IMR-90 (cell line): Measurements from ENCODE around the gene KCNK17. TPM values are rescaled to one million over a fixed set of nuclear protein-coding genes. Genes with fewer than 3 reads are reported as not detected.

Experiments used
- ATAC-seq: fragments of 200-7000 bp; cut with Tn5 transposase; 2 replicates; pipeline ENCODE4 v1.9.1; 2020; ENCODE audit warnings: low read depth, mild to moderate bottlenecking, moderate library complexity
- BruUV-seq: library from RNA; stranded (reverse); fragments of 400-500 nt; replicated peaks from 2 replicates; lab custom pipeline; 2021; lab: Mats Ljungman, UMichigan
- CTCF ChIA-PET: fragments of 300-600 bp; formaldehyde crosslinking; extraction: SDS; loops from one replicate; lab custom pipeline; 2021; ENCODE audit warnings: antibody characterized with exemption; lab: Yijun Ruan, JAX
- POLR2A ChIA-PET: fragments of 300-600 bp; sonication (Branson Sonifier 250); formaldehyde crosslinking; loops from one replicate; lab custom pipeline; 2022; ENCODE audit warnings: antibody characterized with exemption; ENCODE audit not compliant: unreplicated experiment; lab: Charles Lee
- DNase-seq: peaks from one replicate; pipeline ENCODE4 v3.0.0; 2013
- H2AFZ ChIP-seq: replicated peaks from 2 replicates; pipeline ENCODE3; 2013; ENCODE audit warnings: low read length, mild to moderate bottlenecking; ENCODE audit not compliant: poor library complexity
- H2AK5ac ChIP-seq: 2 replicates; pipeline ENCODE4 v1.6.1; 2013; ENCODE audit warnings: low read depth, low read length, inconsistent platforms
- H2AK9ac ChIP-seq: replicated peaks from 2 replicates; pipeline ENCODE3; 2013; ENCODE audit warnings: mild to moderate bottlenecking, low read depth, low read length, moderate library complexity; ENCODE audit not compliant: poor library complexity
- H2BK120ac ChIP-seq: 2 replicates; pipeline ENCODE4 v1.6.1; 2013; ENCODE audit warnings: low read depth, low read length, inconsistent platforms
- H2BK15ac ChIP-seq: 3 replicates; pipeline ENCODE4 v1.6.1; 2013; ENCODE audit warnings: low read depth, low read length, inconsistent platforms
- H2BK20ac ChIP-seq: 2 replicates; pipeline ENCODE4 v1.6.1; 2013; ENCODE audit warnings: low read depth, mild to moderate bottlenecking, inconsistent platforms, low read length, moderate library complexity
- H2BK5ac ChIP-seq: 2 replicates; pipeline ENCODE4 v1.6.1; 2013; ENCODE audit warnings: mild to moderate bottlenecking, low read depth, low read length, inconsistent platforms; ENCODE audit not compliant: poor library complexity, severe bottlenecking
- H3K14ac ChIP-seq: replicated peaks from 2 replicates; pipeline ENCODE4 v1.6.1; 2013; ENCODE audit warnings: low read depth, low read length, inconsistent platforms
- H3K18ac ChIP-seq: 2 replicates; pipeline ENCODE4 v1.6.1; 2013; ENCODE audit warnings: low read depth, low read length, control low read depth
- H3K23ac ChIP-seq: 2 replicates; pipeline ENCODE4 v1.6.1; 2013; ENCODE audit warnings: low read depth, low read length, inconsistent platforms
- H3K27ac ChIP-seq: 2 replicates; pipeline ENCODE4 v1.5.1; 2013; ENCODE audit warnings: mild to moderate bottlenecking, control low read depth, low read length; ENCODE audit not compliant: insufficient read depth
- H3K27me3 ChIP-seq: 2 replicates; pipeline ENCODE4 v1.6.1; 2013; ENCODE audit warnings: low read length; ENCODE audit not compliant: control insufficient read depth, insufficient read depth
- H3K36me3 ChIP-seq: 2 replicates; pipeline ENCODE4 v1.6.1; 2013; ENCODE audit warnings: low read length, mixed read lengths; ENCODE audit not compliant: control insufficient read depth, insufficient read depth
- H3K4ac ChIP-seq: 2 replicates; pipeline ENCODE4 v1.6.1; 2013; ENCODE audit warnings: low read depth, low read length, inconsistent platforms
- H3K4me1 ChIP-seq: 2 replicates; pipeline ENCODE4 v1.6.1; 2013; ENCODE audit warnings: low read length, mixed read lengths; ENCODE audit not compliant: control insufficient read depth, insufficient read depth
- H3K4me2 ChIP-seq: 2 replicates; pipeline ENCODE4 v1.6.1; 2013; ENCODE audit warnings: low read depth, mild to moderate bottlenecking, control low read depth, low read length, moderate library complexity
- H3K4me3 ChIP-seq: 2 replicates; pipeline ENCODE4 v1.5.1; 2013; ENCODE audit warnings: low read depth, mild to moderate bottlenecking, control low read depth, low read length, moderate library complexity; ENCODE audit not compliant: insufficient read depth
- H3K56ac ChIP-seq: 2 replicates; pipeline ENCODE4 v1.6.1; 2013; ENCODE audit warnings: low read length, inconsistent platforms; ENCODE audit not compliant: insufficient read depth; ENCODE audit errors: extremely low read depth
- H3K79me1 ChIP-seq, 2 experiments: 2 replicates each; pipeline ENCODE4 v1.6.1; 2013; ENCODE audit warnings: low read length in 2 of 2, inconsistent platforms in 1 of 2, low read depth in 1 of 2
- H3K9ac ChIP-seq: 2 replicates; pipeline ENCODE4 v1.6.1; 2013; ENCODE audit warnings: low read depth, low read length, control low read depth
- H3K9me1 ChIP-seq: 2 replicates; pipeline ENCODE4 v1.6.1; 2013; ENCODE audit warnings: low read length, inconsistent platforms; ENCODE audit not compliant: insufficient read depth
- H3K9me3 ChIP-seq: 2 replicates; pipeline ENCODE4 v1.6.1; 2013; ENCODE audit warnings: low read length; ENCODE audit not compliant: control insufficient read depth, insufficient read depth
- H4K20me1 ChIP-seq: 2 replicates; pipeline ENCODE4 v1.6.1; 2013; ENCODE audit warnings: low read length, inconsistent platforms; ENCODE audit not compliant: insufficient read depth
- H4K5ac ChIP-seq: 2 replicates; pipeline ENCODE4 v1.6.1; 2013; ENCODE audit warnings: mild to moderate bottlenecking, low read depth, low read length, control low read depth
- H4K8ac ChIP-seq, 2 experiments: 2 replicates each; pipeline ENCODE4 v1.6.1; 2013; ENCODE audit warnings: low read depth in 2 of 2, low read length in 2 of 2, control low read depth in 1 of 2, inconsistent platforms in 1 of 2
- H4K91ac ChIP-seq: 2 replicates; pipeline ENCODE4 v1.6.1; 2013; ENCODE audit warnings: low read depth, low read length, inconsistent platforms; ENCODE audit not compliant: insufficient read depth
- BHLHE40 ChIP-seq: fragments of 150-350 bp; IDR thresholded peaks from 2 replicates; pipeline ENCODE4 v1.6.1; 2016; ENCODE audit warnings: mild to moderate bottlenecking, low read depth, low read length
- CEBPB ChIP-seq: IDR thresholded peaks from 2 replicates; pipeline ENCODE4 v1.6.1; 2012; ENCODE audit warnings: low read depth, low read length, improper control_type of control experiment
- CHD1 ChIP-seq: IDR thresholded peaks from 2 replicates; pipeline ENCODE4 v1.6.1; 2012; ENCODE audit warnings: low read depth, low read length, improper control_type of control experiment
- FOS ChIP-seq: fragments of 150-350 bp; IDR thresholded peaks from 2 replicates; pipeline ENCODE4 v1.6.1; 2016; ENCODE audit warnings: low read depth, low read length
- MAFK ChIP-seq: IDR thresholded peaks from 2 replicates; pipeline ENCODE4 v1.6.1; 2012; ENCODE audit warnings: low read depth, low read length, improper control_type of control experiment
- MAZ ChIP-seq: IDR thresholded peaks from 2 replicates; pipeline ENCODE4 v1.6.1; 2012; ENCODE audit warnings: low read depth, mild to moderate bottlenecking, low read length, improper control_type of control experiment, moderate library complexity, borderline replicate concordance
- MXI1 ChIP-seq: IDR thresholded peaks from 2 replicates; pipeline ENCODE4 v1.6.1; 2012; ENCODE audit warnings: low read depth, mild to moderate bottlenecking, low read length, moderate library complexity, borderline replicate concordance
- NFE2L2 ChIP-seq: fragments of 150-350 bp; IDR thresholded peaks from 2 replicates; pipeline ENCODE4 v1.6.1; 2016; ENCODE audit warnings: low read depth, mild to moderate bottlenecking, low read length
- POLR2A ChIP-seq: IDR thresholded peaks from 2 replicates; pipeline ENCODE4 v1.6.1; 2012; ENCODE audit warnings: mild to moderate bottlenecking, low read depth, low read length
- RAD21 ChIP-seq: IDR thresholded peaks from 2 replicates; pipeline ENCODE4 v1.6.1; 2012; ENCODE audit warnings: low read length, improper control_type of control experiment
- RCOR1 ChIP-seq: IDR thresholded peaks from 2 replicates; pipeline ENCODE4 v1.6.1; 2012; ENCODE audit warnings: mild to moderate bottlenecking, low read length, improper control_type of control experiment; ENCODE audit not compliant: insufficient replicate concordance
- RFX5 ChIP-seq: IDR thresholded peaks from 2 replicates; pipeline ENCODE4 v1.8.0; 2012; ENCODE audit warnings: low read depth, mild to moderate bottlenecking, low read length, moderate library complexity
- SMC3 ChIP-seq: fragments of 150-350 bp; IDR thresholded peaks from 2 replicates; pipeline ENCODE4 v1.6.1; 2016; ENCODE audit warnings: low read depth, mild to moderate bottlenecking, antibody characterized with exemption, low read length, moderate library complexity
- WGBS, 2 experiments: methylation state at CpG; one replicate each; pipeline versions ENCODE4 v1.1.5 to v1.1.7; 2013; ENCODE audit warnings: missing lambda C conversion rate in 2 of 2; ENCODE audit not compliant: insufficient read length in 1 of 2; ENCODE audit errors: extremely low coverage in 2 of 2; 5-methylcytosine and 5-hydroxymethylcytosine counted together
- dilution Hi-C: fragments of 300-500 bp; cut with HindIII; formaldehyde crosslinking; loops from one replicate; pipeline ENCODE4 v1.14.3; 2018; ENCODE audit warnings: low sequenced_read_pairs; ENCODE audit not compliant: unreplicated experiment
- in situ Hi-C: fragments of 300-500 bp; cut with MboI; formaldehyde crosslinking; loops from 3 replicates; pipeline ENCODE4 v1.14.3; 2019; ENCODE audit warnings: low sequenced_read_pairs, inconsistent platforms, mixed read lengths
- intact Hi-C: fragments of 100-400 bp; cut with micrococcal nuclease; formaldehyde crosslinking; loops from 2 replicates; pipeline ENCODE4 v1.10.0; 2022
- polyA plus RNA-seq, 3 experiments: library from polyadenylated mRNA; depleted of rRNA; stranded (reverse); fragments of >200 nt; gene quantifications; 2 replicates each; pipeline ENCODE4 v1.2.3, GENCODE V29; 2012; ENCODE audit warnings: low replicate concordance in 1 of 3
- total RNA-seq: library from RNA; depleted of rRNA; stranded (reverse); fragments of >200 nt; gene quantifications from 2 replicates; pipeline ENCODE4 v1.2.3, GENCODE V29; 2012
- TF ChIP-seq, protein P1 (sequence below): fragments of 150-350 bp; IDR thresholded peaks from 2 replicates; pipeline ENCODE4 v1.6.1; 2016; ENCODE audit warnings: low read depth, mild to moderate bottlenecking, low read length, moderate library complexity, borderline replicate concordance
- TF ChIP-seq, protein P2 (sequence below): fragments of 150-350 bp; IDR thresholded peaks from 2 replicates; pipeline ENCODE4 v1.6.1; 2017; ENCODE audit warnings: mild to moderate bottlenecking, antibody characterized with exemption, low read length, low read depth
- TF ChIP-seq, protein P3 (sequence below): conservative IDR thresholded peaks from 2 replicates; pipeline ENCODE4 v1.5.1; 2012; ENCODE audit warnings: mild to moderate bottlenecking, low read depth, low read length, improper control_type of control experiment

The KCNK17 gene
- total and polyA plus RNA-seq, 2 of the 4 experiments (the other 2 are of a cell fraction): not detected

DNA sequence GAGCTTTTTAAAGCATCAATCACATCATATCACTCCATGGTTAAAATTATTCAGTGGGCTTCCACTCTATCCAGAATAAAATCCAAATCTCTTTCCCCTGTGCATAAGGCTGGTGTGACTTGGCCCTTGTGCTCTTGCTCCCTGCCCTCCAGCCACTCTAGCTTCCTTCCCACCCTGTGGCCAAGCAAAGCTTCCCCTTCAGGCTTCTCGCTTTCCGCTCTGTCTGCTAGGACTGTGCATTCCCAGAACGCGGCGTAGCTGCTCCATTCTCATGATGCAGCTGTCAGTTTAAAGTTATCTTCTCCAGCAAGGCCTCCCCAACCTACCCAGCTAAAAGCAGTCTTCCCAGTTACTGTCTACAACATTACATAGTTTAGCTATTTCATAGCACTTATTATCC lies 27.7 kb upstream of the KCNK17 start:
- CTCF ChIA-PET: no interaction called here
- H3K79me1 ChIP-seq: no peaks in the 10 kb centered on the region
- H2AK9ac ChIP-seq: no peak overlapping the region
- POLR2A ChIA-PET: no interaction called here
- TF ChIP-seq NFE2L2 (no peak), CHD1 (no peak), RFX5 (no peak), BHLHE40 (no peak), FOS (no peak), RAD21 (no peak), MXI1 (no peak), POLR2A (no peak), RCOR1 (no peak), SMC3 (no peak), MAFK (no peak), MAZ (no peak), CEBPB (no peak)
- TF ChIP-seq, protein P1, sequence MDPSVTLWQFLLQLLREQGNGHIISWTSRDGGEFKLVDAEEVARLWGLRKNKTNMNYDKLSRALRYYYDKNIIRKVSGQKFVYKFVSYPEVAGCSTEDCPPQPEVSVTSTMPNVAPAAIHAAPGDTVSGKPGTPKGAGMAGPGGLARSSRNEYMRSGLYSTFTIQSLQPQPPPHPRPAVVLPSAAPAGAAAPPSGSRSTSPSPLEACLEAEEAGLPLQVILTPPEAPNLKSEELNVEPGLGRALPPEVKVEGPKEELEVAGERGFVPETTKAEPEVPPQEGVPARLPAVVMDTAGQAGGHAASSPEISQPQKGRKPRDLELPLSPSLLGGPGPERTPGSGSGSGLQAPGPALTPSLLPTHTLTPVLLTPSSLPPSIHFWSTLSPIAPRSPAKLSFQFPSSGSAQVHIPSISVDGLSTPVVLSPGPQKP: no peak
- TF ChIP-seq, protein P2, sequence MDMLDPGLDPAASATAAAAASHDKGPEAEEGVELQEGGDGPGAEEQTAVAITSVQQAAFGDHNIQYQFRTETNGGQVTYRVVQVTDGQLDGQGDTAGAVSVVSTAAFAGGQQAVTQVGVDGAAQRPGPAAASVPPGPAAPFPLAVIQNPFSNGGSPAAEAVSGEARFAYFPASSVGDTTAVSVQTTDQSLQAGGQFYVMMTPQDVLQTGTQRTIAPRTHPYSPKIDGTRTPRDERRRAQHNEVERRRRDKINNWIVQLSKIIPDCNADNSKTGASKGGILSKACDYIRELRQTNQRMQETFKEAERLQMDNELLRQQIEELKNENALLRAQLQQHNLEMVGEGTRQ: no peak
- TF ChIP-seq, protein P3, sequence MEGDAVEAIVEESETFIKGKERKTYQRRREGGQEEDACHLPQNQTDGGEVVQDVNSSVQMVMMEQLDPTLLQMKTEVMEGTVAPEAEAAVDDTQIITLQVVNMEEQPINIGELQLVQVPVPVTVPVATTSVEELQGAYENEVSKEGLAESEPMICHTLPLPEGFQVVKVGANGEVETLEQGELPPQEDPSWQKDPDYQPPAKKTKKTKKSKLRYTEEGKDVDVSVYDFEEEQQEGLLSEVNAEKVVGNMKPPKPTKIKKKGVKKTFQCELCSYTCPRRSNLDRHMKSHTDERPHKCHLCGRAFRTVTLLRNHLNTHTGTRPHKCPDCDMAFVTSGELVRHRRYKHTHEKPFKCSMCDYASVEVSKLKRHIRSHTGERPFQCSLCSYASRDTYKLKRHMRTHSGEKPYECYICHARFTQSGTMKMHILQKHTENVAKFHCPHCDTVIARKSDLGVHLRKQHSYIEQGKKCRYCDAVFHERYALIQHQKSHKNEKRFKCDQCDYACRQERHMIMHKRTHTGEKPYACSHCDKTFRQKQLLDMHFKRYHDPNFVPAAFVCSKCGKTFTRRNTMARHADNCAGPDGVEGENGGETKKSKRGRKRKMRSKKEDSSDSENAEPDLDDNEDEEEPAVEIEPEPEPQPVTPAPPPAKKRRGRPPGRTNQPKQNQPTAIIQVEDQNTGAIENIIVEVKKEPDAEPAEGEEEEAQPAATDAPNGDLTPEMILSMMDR: no peak
- H2BK15ac ChIP-seq: no peak overlapping the region
- H2BK20ac ChIP-seq: no peak overlapping the region
- H3K14ac ChIP-seq: no peak overlapping the region
- WGBS, 2 experiments: no CpG with 5 or more reads among the region's 5 CpGs
- no peak overlapping the region for H3K27ac ChIP-seq
- ATAC-seq (no peak), DNase-seq (no peak)
- no TSS peak for BruUV-seq
- intact Hi-C loops (loop anchor here (10.0 kb wide), 2 partner anchors 1683 to 1723 kb away; no protein-coding TSS in a partner anchor), dilution Hi-C loops (no loop called here), in situ Hi-C loops (loop anchor here (10.0 kb wide), 1 partner anchor 973 kb away; no protein-coding TSS in a partner anchor)
- no peak overlapping the region for H3K4me2 ChIP-seq
- no peak overlapping the region for H2BK120ac ChIP-seq
- H4K8ac ChIP-seq: no peak overlapping the region
- H3K36me3 ChIP-seq: no peaks in the 10 kb centered on the region
- no peak overlapping the region for H3K23ac ChIP-seq
- no peak overlapping the region for H2BK5ac ChIP-seq
- no peak overlapping the region for H3K4me3 ChIP-seq
- H4K20me1 ChIP-seq: no peaks in the 10 kb centered on the region
- no peak overlapping the region for H3K9ac ChIP-seq
- no peak overlapping the region for H4K91ac ChIP-seq
- no peak overlapping the region for H2AFZ ChIP-seq
- no peaks in the 10 kb centered on the region for H3K9me3 ChIP-seq
- no peak overlapping the region for H3K56ac ChIP-seq
- H4K5ac ChIP-seq: no peak overlapping the region
- H2AK5ac ChIP-seq: no peak overlapping the region
- H3K4me1 ChIP-seq: no peaks in the 10 kb centered on the region
- H3K9me1 ChIP-seq: no peaks in the 10 kb centered on the region
- H3K27me3 ChIP-seq: peaks cover 2% of the 10 kb centered on the region; the same call in 1 of the 2 replicates
- H3K4ac ChIP-seq: no peak overlapping the region
- H3K18ac ChIP-seq: no peak overlapping the region
